GM21576 (cell line): Measurements from ENCODE around the gene FARP2.
"Not testable (repeated sequence)": the region's sequence is repeated elsewhere in the genome, so short reads cannot be mapped to it uniquely, and the experiment has no call there.

ENCODE experiments used
- ATAC-seq: cut with Tn5 transposase; IDR thresholded peaks from one replicate; pipeline ENCODE4 v1.9.1; 2021; ENCODE audit warnings: mild to moderate bottlenecking, moderate library complexity; ENCODE audit not compliant: unreplicated experiment

Gene FARP2

GRCh38 chr2:241500016-241500415 is 143.9 kb downstream of the FARP2 start:
- ATAC-seq = no peak

DNA sequence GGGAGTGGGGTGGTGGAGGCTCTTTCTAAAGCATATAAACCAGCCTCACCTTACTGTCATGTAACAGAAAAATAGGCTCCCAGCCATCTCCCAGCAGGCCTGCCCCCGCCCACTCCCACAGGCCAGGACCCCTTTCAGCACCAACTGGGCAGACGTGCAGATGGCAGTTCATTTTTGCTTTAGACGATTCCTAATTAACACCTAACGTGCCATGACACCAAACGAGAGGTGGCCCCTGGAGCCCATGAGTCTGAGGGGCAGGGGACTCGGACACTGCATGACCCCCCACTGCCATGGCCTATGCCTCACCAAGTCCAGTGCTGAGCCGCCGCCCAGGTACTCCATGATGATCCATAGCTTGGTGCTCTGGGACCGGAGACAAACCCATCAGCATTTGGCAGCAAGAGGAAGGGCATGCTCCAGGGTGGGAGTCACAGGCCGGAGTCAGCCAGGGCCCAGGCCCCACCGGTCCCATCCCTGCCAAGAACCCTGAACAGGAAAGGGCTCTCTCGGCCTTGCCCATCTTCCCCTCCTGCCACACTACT is 144.4 kb downstream of the FARP2 start:
- ATAC-seq = no peak

DNA sequence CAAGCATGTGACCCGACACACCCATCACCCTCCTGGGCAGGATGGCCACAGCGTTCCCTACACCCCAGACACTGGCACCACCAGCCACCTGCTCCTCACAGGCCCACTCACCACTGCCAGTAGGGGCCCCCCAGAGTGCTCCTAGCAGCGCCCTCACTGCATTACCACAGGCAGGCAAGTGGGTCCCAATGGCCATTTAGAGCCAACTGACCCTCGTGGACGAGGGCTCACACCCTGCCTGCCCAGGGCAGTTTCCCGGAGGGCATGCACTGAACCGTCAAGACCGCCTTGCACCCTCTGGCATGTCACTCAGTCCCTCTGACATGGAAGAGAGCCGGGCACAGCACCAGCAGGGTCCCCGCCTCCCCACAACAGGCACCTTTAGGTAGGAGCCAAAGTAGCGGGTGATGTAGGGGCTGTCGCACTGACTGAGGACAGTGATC is 145.0 kb downstream of the FARP2 start:
- no peak for ATAC-seq

DNA sequence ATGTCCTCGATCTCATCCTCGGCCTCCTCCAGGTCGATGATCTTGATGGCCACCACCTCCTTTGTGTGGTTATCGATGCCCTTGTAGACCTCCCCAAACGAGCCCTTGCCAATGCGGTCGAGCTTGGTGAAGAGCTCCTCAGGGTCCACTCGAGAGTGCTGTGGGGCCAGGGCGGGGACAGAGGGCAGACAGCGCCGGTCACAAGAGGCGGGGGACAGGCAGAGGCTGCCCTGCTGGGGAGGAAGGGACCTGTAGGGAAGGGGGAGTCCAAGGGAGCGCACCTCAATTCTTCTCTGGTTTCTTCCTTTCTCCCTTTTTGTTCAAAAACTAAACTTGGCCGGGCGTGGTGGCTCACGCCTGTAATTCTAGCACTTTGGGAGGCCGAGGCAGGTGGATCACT is 145.5 kb downstream of the FARP2 start:
- ATAC-seq = no peak

DNA sequence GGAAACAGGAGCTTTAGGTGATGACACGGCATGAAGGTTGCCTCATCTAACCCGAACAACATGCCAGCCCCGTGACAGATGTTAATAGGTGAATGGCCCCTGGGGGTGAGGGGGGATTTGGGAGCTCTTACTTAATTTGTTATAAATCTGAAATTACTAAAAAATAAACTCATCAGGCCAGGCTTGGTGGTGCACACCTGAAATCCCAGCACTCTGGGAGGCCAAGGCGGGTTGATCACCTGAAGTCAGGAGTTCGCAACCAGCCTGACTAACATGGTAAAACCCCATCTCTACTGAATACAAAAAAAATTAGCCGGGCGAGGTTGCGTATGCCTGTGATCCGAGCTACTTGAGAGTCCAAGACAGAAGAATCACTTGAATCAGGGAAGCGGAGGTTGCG is 146.2 kb downstream of the FARP2 start:
- no peak for ATAC-seq

DNA sequence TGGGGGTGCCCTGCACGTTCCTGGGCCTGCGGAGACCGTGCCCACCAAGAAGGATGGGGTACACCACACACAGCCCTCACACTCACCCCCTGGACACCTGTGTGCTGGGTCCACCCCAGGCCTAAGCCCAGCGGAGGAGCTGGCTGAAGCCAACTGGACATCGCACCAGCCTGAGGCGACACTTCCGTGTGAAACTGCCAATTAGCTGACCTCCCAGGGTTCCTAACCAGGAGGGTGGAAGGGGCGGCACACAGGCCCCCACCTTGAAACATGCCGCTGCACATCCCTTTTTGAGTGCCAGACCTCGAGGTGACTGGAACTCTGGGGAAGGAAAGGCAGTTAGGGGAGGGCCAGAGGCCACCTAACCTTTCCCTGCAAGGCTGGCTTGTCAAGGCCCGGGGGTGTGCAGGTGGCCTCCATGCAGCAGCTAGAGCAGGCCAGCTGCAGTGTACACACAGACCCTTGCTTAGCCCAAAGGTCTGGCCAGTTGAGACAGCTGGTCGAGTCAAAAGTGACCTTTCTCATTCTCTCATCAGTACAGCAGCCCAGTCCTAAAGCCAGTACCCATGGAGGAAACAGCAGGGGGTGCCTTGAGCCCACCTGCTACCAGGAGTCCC is 147.8 kb downstream of the FARP2 start:
- ATAC-seq = no peak

GRCh38 chr2:241505086-241505780 is 149.1 kb downstream of the FARP2 start:
- no peak for ATAC-seq

DNA sequence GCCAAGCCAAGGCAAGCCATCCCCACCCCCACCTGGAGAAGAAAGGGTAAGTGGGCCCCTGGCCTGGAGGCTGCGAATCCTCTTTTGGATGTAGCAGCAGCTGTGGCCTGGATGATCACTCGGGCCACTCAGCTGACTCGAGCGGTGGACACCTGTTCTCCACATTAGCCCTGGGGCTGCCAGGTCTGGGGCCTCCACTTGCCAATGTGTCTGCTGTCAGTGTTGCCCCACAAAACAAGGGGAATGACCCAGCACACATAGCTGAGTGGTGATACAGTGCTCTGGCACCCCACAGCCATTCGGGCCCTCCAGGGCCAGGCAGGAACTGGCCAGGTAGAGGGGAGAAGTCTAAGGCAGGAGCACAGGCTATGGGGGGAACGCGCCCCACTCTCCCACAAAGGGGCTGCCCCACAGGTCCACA is 149.7 kb downstream of the FARP2 start:
- no peak for ATAC-seq

DNA sequence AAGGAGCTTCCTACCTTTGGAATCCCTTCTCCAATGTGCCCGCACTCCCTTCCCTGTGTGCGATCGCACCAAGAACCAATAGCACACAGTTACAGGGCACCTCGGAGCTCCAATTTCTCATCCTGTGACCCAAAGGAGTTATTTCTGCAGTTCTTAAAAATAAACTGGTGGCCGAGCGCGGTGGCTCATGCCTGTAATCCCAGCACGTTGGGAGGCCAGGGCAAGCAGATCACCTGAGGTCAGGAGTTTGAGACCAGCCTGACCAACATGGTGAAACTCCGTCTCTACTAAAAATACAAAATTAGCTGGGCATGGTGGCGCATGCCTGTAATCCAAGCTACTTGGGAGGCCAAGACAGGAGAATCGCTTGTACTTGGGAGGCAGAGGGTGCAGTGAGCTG is 150.2 kb downstream of the FARP2 start:
- ATAC-seq = not testable (repeated sequence)

DNA sequence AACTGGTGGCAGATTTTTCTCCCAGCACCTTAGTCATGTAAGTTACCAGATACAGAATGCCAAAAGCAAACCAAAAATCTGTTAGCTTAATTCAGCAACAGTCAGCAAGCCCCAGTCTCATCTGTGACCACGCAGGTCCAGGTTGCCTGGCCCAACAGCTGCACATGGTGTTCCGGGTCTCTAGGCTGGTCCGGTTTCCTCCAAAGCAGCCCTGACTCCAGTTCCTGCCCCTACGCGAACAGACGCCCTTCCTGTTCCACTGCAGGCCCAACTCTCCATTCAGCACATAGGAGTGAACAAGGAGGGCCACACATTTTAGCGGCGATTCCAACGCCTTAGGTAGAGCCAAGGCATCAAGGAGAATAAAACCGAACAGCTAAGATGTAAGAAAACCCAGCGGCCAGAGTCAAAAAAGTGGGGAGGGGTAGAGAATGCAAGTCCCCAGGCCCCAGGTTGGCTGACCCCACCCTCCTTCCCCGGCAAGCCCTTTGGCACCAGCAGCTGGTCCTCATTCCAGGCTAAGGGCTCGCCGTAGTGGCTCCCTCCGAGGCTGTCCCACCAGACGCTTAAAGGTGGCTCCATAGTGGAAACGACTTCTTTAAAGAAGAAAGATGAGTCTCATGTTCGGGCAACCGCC is 150.8 kb downstream of the FARP2 start:
- ATAC-seq = no peak

DNA sequence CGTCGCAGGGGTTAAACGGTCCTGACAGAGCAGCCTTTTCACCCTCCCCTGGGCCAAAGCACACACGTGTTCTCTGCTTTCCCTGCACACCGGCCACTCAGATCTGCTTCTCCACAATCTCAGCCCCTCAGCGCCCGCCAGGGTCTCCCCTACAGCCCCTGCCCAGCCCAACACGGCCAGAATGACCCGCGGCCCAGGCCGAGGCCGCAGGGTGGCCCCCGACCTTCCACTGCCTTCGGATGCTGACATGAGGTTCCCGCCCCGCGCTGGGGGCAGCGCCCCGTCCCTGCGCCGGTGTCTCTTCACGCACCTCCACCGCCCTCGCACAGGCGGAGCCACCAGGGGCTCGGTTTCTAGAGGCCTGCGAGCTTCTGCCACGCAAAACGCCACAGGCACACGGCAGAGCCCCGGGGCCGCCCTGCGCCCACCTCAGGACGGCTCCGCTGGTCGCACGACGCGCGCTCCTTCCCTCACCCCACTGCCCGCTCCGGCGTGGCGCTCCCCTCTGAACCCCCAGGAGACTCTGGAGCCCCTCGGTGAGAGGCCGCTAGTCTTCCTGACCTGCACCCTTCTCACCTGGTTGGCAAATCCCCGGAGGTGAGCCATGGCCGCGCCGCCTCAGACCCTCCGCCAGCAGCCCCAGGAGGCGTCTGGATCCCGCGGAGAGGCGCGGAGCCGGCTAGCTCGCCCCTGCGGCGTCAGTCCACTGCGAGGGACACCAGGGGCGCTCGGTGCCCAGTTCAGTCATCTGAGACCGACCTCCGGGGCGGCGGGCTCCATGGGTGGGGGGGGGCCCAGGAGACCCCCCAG is 151.6 kb downstream of the FARP2 start:
- peak; percentile 13 for ATAC-seq

GRCh38 chr2:241508240-241509154 is 152.4 kb downstream of the FARP2 start, which contains the start of gene STK25:
Gene STK25 (minus strand): TSS chr2:241508584. CDS start chr2:241508035, 549 bp downstream.
- peak; percentile 88 for ATAC-seq

DNA sequence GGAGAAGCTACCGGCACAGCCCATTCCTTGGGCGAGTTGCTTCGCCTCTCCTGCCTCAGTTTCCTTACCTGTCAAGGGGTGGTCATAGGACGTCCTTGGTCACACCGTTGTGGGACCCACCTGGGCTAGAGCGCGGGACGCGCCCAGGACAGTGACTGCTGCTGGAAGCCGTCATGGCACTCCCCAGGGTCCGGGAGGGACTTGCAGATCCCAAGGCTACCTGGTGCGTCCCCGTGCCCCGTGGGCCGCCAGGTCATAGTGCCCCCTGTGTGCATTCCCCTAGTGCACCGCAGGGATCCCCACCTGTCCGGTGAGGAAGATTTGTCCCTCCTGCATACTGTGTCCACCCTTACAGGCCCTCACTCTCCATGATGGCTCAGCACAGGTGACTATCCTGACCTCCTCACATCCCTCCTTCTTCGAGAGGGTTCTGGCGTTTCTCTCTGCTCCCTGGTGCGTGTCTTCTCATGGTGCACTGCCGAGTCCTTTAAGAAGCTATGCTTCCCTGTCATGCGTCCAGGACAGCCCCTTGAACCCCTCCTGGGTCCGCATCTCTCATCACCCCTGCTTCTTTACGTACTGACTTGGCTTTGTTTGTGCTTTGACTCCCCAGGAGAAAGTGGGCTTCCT is 153.2 kb downstream of the FARP2 start:
- no peak for ATAC-seq

DNA sequence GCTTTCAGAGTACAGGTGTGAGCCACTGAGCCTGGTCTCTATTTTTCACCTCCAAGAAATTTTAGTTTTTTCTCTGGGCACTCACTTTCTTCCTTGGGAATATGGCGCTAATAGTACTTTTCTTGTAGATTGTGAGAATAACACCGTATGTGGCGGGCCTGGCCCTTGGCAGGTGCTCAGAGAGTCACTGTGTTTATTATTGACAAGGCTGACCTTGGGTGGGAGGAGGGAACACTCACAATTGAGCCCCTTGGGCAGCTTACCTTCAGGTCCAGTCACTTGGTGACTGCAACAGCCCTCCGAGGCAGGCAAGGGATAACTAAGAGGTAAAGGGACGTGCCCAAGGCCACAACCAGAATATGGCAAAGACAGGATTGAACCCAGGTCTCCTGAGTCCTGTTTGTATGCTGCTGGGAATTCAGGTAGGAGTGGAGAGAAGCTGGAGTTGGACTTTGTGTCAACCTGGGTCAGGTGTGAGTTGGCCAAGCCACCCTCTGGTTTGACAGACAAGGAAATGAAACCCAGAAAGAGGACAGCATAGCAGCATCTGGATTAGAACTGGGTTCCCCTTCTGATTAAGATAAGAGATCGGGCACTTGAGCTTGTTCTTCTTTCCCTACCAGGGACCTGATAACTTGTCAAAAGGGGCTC is 155.1 kb downstream of the FARP2 start:
- no peak for ATAC-seq

GRCh38 chr2:241514553-241514952 is 158.5 kb downstream of the FARP2 start:
- no peak for ATAC-seq

GRCh38 chr2:241514986-241515737 is 159.1 kb downstream of the FARP2 start:
- ATAC-seq = peak; percentile 52

GRCh38 chr2:241516520-241516965 is 160.5 kb downstream of the FARP2 start:
- no peak for ATAC-seq

GRCh38 chr2:241517297-241517696 is 161.2 kb downstream of the FARP2 start:
- no peak for ATAC-seq
